Measurements from ENCODE around the gene TBKBP1.

- TF ChIP-seq CTCF (IDR thresholded peaks at IDR 0.05) = peak in 2 of 5 experiments; percentile 10 to 34
- no peak for TF ChIP-seq POLR2A (IDR thresholded peaks at IDR 0.05)
- TF ChIP-seq EP300 (IDR thresholded peaks at IDR 0.05) = peak in 1 of 2 donors; percentile 50
Measured at GRCh38 chr17:47650525-47651522, 43.1 kb upstream of the TBKBP1 start.

Measured in tibial nerve (tissue), 4 donors.